HepG2 (cell line): ENCODE results near the gene AHSG. TPM values are rescaled to one million over a fixed set of nuclear protein-coding genes. Genes with fewer than 3 reads are reported as not detected.

Experiments
- ATAC-seq: fragments of 200-7000 bp; cut with Tn5 transposase; 3 replicates; pipeline ENCODE4 v1.9.1; 2020; ENCODE audit warnings: mild to moderate bottlenecking, moderate library complexity
- BruUV-seq: library from RNA; stranded (reverse); fragments of 400-500 nt; replicated peaks from 2 replicates; lab custom pipeline; 2021; lab: Mats Ljungman, UMichigan
- CTCF ChIA-PET: fragments of 300-600 bp; formaldehyde crosslinking; extraction: SDS; loops from one replicate; lab custom pipeline; 2021; ENCODE audit warnings: low total read pairs, inconsistent platforms, low intra/inter-chr PET ratio; lab: Yijun Ruan, JAX
- POLR2A ChIA-PET: fragments of 350-600 bp; sonication (Branson Sonifier 250); formaldehyde crosslinking; loops from one replicate; lab custom pipeline; 2020; ENCODE audit warnings: antibody characterized with exemption, inconsistent platforms; lab: Yijun Ruan, JAX
- DNase-seq: peaks from one replicate; pipeline ENCODE4 v3.0.0-alpha.2; 2015; ENCODE audit warnings: low spot score
- FAIRE-seq: peaks from 3 replicates; lab custom pipeline; 2011; peaks lifted over from hg19 to GRCh38; lab: Jason Lieb, UNC
- H2AFZ ChIP-seq: one replicate; pipeline ENCODE4 v1.6.1; 2011; ENCODE audit warnings: low read length, inconsistent platforms
- H3K27ac ChIP-seq: fragments of 300-600 bp; 3 replicates; pipeline ENCODE4 v1.8.0; 2011; ENCODE audit warnings: mixed run types, mild to moderate bottlenecking, mixed read lengths, low read length, inconsistent platforms; ENCODE audit not compliant: insufficient read depth; ENCODE audit errors: extremely low read length
- H3K27me3 ChIP-seq, 2 experiments: fragments of 200-600 bp in 1 of 2; 2 replicates in 1 of 2; 3 replicates in 1 of 2; pipeline versions ENCODE4 v1.6.0 to v1.8.0; 2011; ENCODE audit warnings: low read length in 2 of 2, mild to moderate bottlenecking in 2 of 2, moderate library complexity in 2 of 2, inconsistent platforms in 1 of 2; ENCODE audit not compliant: insufficient read depth in 2 of 2, control insufficient read depth in 1 of 2
- H3K36me3 ChIP-seq, 2 experiments: fragments of 200-600 bp in 1 of 2; replicated peaks in 1 of 2; 2 replicates in 1 of 2; 3 replicates in 1 of 2; pipeline versions ENCODE4 v1.5.1 to v1.8.0; 2011; ENCODE audit warnings: low read length in 2 of 2, inconsistent platforms in 1 of 2; ENCODE audit not compliant: insufficient read depth in 2 of 2, control insufficient read depth in 1 of 2
- H3K4me1 ChIP-seq: 2 replicates; pipeline ENCODE4 v1.5.1; 2012; ENCODE audit warnings: low read length, inconsistent platforms; ENCODE audit not compliant: insufficient read depth
- H3K4me2 ChIP-seq: 2 replicates; pipeline ENCODE4 v1.6.0; 2011; ENCODE audit warnings: low read depth, low read length, inconsistent platforms
- H3K4me3 ChIP-seq, 3 experiments: fragments of 200-600 bp in 1 of 3; sonication (generic), shearing (Covaris generic) in 1 of 3; replicated peaks in 1 of 3; 2 replicates each; pipeline ENCODE4 v1.5.1; 2011 to 2016; ENCODE audit warnings: low read length in 3 of 3, inconsistent platforms in 2 of 3, low read depth in 2 of 3, mild to moderate bottlenecking in 2 of 3, control low read depth in 1 of 3, mixed read lengths in 1 of 3; ENCODE audit not compliant: insufficient read depth in 1 of 3
- H3K79me2 ChIP-seq: one replicate; pipeline ENCODE4 v1.6.1; 2011; ENCODE audit warnings: low read length, inconsistent platforms; ENCODE audit not compliant: insufficient read depth
- H3K9ac ChIP-seq: 2 replicates; pipeline ENCODE4 v1.6.0; 2011; ENCODE audit warnings: mild to moderate bottlenecking, low read depth, low read length, inconsistent platforms; ENCODE audit not compliant: insufficient read depth
- H3K9me3 ChIP-seq: 2 replicates; pipeline ENCODE4 v1.5.1; 2012; ENCODE audit warnings: mild to moderate bottlenecking, low read length
- H4K20me1 ChIP-seq: 2 replicates; pipeline ENCODE4 v1.6.0; 2011; ENCODE audit warnings: inconsistent platforms, mild to moderate bottlenecking, low read length, moderate library complexity; ENCODE audit not compliant: insufficient read depth
- ARNTL ChIP-seq: sonication (generic); formaldehyde crosslinking; IDR thresholded peaks from 2 replicates; pipeline ENCODE4 v1.4.0; 2020; ENCODE audit warnings: mild to moderate bottlenecking, missing genetic modification reagents
- ATF7 ChIP-seq, 2 experiments: fragments of 450-650 bp in 1 of 2; sonication (generic) in 1 of 2; formaldehyde crosslinking in 1 of 2; IDR thresholded peaks; 2 replicates each; pipeline versions ENCODE4 v1.4.0 to v1.6.1; 2016 to 2020; ENCODE audit warnings: antibody characterized with exemption in 1 of 2, mild to moderate bottlenecking in 1 of 2, missing genetic modification reagents in 1 of 2
- IRF9 ChIP-seq: sonication (generic); formaldehyde crosslinking; IDR thresholded peaks from 2 replicates; pipeline ENCODE4 v1.8.0; 2022; ENCODE audit warnings: missing genetic modification reagents, mild to moderate bottlenecking, borderline replicate concordance
- MEIS1 ChIP-seq: sonication (generic); formaldehyde crosslinking; IDR thresholded peaks from 2 replicates; pipeline ENCODE4 v1.9.0; 2021; ENCODE audit warnings: mild to moderate bottlenecking, missing genetic modification reagents, moderate library complexity, borderline replicate concordance
- MEIS2 ChIP-seq: sonication (generic); formaldehyde crosslinking; IDR thresholded peaks from 2 replicates; pipeline ENCODE4 v1.9.0; 2021; ENCODE audit warnings: mild to moderate bottlenecking, missing genetic modification reagents
- RFX5 ChIP-seq: IDR thresholded peaks from 2 replicates; pipeline ENCODE4 v1.6.1; 2011; ENCODE audit warnings: low read depth, low read length, improper control_type of control experiment
- TOPORS ChIP-seq: sonication (generic); formaldehyde crosslinking; IDR thresholded peaks from 2 replicates; pipeline ENCODE4 v1.8.0; 2023; ENCODE audit warnings: mild to moderate bottlenecking, missing genetic modification reagents
- ZBTB7B ChIP-seq: sonication (generic); formaldehyde crosslinking; IDR thresholded peaks from 2 replicates; pipeline ENCODE4 v1.4.0; 2020; ENCODE audit warnings: missing genetic modification reagents
- ZFY ChIP-seq: sonication (generic); formaldehyde crosslinking; IDR thresholded peaks from 2 replicates; pipeline ENCODE4 v1.4.0; 2020; ENCODE audit warnings: missing genetic modification reagents
- ZNF792 ChIP-seq: IDR thresholded peaks from 2 replicates; pipeline ENCODE4 v1.6.1; 2016
- WGBS: methylation state at CpG from one replicate; pipeline ENCODE4 v1.1.6; 2017; ENCODE audit warnings: low lambda C conversion rate; 5-methylcytosine and 5-hydroxymethylcytosine counted together
- in situ Hi-C: cut with HindIII; loops from 2 replicates; pipeline ENCODE4 v1.10.0; 2017; ENCODE audit warnings: low pct_unique_long_range_greater_than_20kb; ENCODE audit not compliant: extremely low pct_ligation_motif_present
- intact Hi-C: fragments of 100-400 bp; cut with micrococcal nuclease; formaldehyde crosslinking; loops from one replicate; pipeline ENCODE4 v1.10.0; 2022; ENCODE audit not compliant: unreplicated experiment
- polyA plus RNA-seq, 8 experiments: library from polyadenylated mRNA; depleted of rRNA in 3 of 8; stranded (reverse) in 7 of 8; unstranded in 1 of 8; fragments of >200 nt; fragmentation: Illumina TruSeq in 4 of 8; extraction: Trizol in 4 of 8; gene quantifications; 2 replicates each; pipeline versions ENCODE4 v1.2.1 to v1.2.3, GENCODE V29; 2011 to 2016; ENCODE audit warnings: low read depth in 4 of 8, missing spikeins in 1 of 8, mixed read lengths in 1 of 8; ENCODE audit not compliant: insufficient read depth in 1 of 8
- total RNA-seq, 5 experiments: library from RNA; depleted of rRNA; stranded (reverse); fragments of >200 nt; fragmentation: Illumina TruSeq; extraction: Trizol; gene quantifications; 2 replicates each; pipeline ENCODE4 v1.2.3, GENCODE V29; 2016; ENCODE audit warnings: low read depth in 1 of 5
- TF ChIP-seq, protein P1 (sequence below): sonication (generic); formaldehyde crosslinking; IDR thresholded peaks from 2 replicates; pipeline ENCODE4 v1.4.0; 2020; ENCODE audit warnings: missing genetic modification reagents
- TF ChIP-seq, protein P2 (sequence below): IDR thresholded peaks from 2 replicates; pipeline ENCODE4 v1.6.1; 2018; ENCODE audit warnings: missing genetic modification reagents, mild to moderate bottlenecking, missing compliant biosample characterization
- TF ChIP-seq, protein P3 (sequence below), 2 experiments: IDR thresholded peaks; 2 replicates each; pipeline ENCODE4 v1.6.1; 2011 to 2012; ENCODE audit warnings: low read length in 2 of 2, borderline replicate concordance in 1 of 2, low read depth in 1 of 2, mild to moderate bottlenecking in 1 of 2, moderate library complexity in 1 of 2

Gene AHSG
- total and polyA plus RNA-seq, 2 of the 13 experiments (the other 11 are each of a cell fraction or from before 2014, with no cell fraction given): 2,043 to 19,152 TPM

- TF ChIP-seq IRF9 (CRISPR knock-in tag): peak; percentile 52; the same call in 1 of the 2 replicates
- TF ChIP-seq ZFY (CRISPR knock-in tag): peak; percentile 40; the same call in 1 of the 2 replicates
- peak; percentile 92 for TF ChIP-seq ARNTL (CRISPR knock-in tag)
- TF ChIP-seq ZNF792 (CRISPR knock-in tag): 0 out of 2 replicates have a peak, but pooled peaks have one; percentile 8
- peak; percentile 22; the same call in 1 of the 2 replicates for TF ChIP-seq ZBTB7B (CRISPR knock-in tag)
These were observed 18.2 kb upstream of the AHSG start (continued) for GRCh38 chr3:186594591-186595113.

DNA sequence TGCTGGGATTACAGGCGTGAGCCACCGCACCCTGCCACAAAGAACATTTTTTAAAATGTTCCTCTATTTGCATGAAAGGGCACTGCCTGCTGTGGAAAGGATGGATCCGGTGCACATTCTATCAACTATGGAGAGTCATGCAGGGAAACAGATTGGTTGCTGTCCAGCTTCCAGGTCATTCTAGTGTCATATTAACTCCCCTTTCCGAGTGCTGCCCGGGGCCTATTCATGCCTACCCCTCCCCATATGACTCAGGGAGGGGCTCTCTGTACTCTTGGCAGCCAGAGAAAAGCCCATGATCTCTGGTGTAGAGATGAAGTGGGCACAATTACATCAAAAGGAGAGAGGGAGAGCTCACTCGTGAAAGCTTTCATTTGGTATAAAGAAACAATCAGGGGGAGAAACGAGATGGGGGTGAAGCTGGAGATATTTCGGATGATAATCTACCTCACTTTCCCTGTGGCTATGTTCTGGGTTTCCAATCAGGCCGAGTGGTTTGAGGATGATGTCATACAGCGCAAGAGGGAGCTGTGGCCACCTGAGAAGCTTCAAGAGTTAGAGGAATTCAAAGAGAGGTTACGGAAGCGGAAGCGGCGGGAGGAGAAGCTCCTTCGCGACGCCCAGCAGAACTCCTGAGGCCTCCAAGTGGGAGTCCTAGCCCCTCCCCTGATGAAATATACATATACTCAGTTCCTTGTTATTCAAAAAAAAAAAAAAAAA, 16.1 kb upstream of the AHSG start:
- no TSS peak for BruUV-seq
- Histone ChIP-seq H3K36me3 (no peaks in the 10 kb centered on the region), H2AFZ (no peak overlapping the region), H3K27ac (peak overlapping the region; percentile 24), H3K9ac (no peak overlapping the region), H3K79me2 (no peaks in the 10 kb centered on the region), H3K4me3 (no peak overlapping the region), H4K20me1 (no peaks in the 10 kb centered on the region), H3K27me3 (no peaks in the 10 kb centered on the region), H3K4me1 (peaks cover 96% of the 10 kb centered on the region), H3K9me3 (no peaks in the 10 kb centered on the region), H3K4me2 (no peak overlapping the region)
- CTCF ChIA-PET: no interaction called here
- in situ Hi-C loops (no loop called here), intact Hi-C loops (no loop called here)
- no peak for ATAC-seq
- 91% methylated on average over 17 of the region's 17 CpGs for WGBS
- no peak for DNase-seq
- TF ChIP-seq ATF7 (IDR thresholded peaks at IDR 0.05) (peak; percentile 69), ATF7 (CRISPR knock-in tag; IDR thresholded peaks at IDR 0.05) (no peak), TOPORS (no peak), MEIS2 (CRISPR knock-in tag) (no peak), MEIS1 (CRISPR knock-in tag) (no peak), RFX5 (no peak)
- TF ChIP-seq, protein P1, sequence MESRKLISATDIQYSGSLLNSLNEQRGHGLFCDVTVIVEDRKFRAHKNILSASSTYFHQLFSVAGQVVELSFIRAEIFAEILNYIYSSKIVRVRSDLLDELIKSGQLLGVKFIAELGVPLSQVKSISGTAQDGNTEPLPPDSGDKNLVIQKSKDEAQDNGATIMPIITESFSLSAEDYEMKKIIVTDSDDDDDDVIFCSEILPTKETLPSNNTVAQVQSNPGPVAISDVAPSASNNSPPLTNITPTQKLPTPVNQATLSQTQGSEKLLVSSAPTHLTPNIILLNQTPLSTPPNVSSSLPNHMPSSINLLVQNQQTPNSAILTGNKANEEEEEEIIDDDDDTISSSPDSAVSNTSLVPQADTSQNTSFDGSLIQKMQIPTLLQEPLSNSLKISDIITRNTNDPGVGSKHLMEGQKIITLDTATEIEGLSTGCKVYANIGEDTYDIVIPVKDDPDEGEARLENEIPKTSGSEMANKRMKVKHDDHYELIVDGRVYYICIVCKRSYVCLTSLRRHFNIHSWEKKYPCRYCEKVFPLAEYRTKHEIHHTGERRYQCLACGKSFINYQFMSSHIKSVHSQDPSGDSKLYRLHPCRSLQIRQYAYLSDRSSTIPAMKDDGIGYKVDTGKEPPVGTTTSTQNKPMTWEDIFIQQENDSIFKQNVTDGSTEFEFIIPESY (CRISPR knock-in tag): peak; percentile 67
- TF ChIP-seq, protein P2, sequence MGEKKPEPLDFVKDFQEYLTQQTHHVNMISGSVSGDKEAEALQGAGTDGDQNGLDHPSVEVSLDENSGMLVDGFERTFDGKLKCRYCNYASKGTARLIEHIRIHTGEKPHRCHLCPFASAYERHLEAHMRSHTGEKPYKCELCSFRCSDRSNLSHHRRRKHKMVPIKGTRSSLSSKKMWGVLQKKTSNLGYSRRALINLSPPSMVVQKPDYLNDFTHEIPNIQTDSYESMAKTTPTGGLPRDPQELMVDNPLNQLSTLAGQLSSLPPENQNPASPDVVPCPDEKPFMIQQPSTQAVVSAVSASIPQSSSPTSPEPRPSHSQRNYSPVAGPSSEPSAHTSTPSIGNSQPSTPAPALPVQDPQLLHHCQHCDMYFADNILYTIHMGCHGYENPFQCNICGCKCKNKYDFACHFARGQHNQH (CRISPR knock-in tag): no peak
- TF ChIP-seq, protein P3, sequence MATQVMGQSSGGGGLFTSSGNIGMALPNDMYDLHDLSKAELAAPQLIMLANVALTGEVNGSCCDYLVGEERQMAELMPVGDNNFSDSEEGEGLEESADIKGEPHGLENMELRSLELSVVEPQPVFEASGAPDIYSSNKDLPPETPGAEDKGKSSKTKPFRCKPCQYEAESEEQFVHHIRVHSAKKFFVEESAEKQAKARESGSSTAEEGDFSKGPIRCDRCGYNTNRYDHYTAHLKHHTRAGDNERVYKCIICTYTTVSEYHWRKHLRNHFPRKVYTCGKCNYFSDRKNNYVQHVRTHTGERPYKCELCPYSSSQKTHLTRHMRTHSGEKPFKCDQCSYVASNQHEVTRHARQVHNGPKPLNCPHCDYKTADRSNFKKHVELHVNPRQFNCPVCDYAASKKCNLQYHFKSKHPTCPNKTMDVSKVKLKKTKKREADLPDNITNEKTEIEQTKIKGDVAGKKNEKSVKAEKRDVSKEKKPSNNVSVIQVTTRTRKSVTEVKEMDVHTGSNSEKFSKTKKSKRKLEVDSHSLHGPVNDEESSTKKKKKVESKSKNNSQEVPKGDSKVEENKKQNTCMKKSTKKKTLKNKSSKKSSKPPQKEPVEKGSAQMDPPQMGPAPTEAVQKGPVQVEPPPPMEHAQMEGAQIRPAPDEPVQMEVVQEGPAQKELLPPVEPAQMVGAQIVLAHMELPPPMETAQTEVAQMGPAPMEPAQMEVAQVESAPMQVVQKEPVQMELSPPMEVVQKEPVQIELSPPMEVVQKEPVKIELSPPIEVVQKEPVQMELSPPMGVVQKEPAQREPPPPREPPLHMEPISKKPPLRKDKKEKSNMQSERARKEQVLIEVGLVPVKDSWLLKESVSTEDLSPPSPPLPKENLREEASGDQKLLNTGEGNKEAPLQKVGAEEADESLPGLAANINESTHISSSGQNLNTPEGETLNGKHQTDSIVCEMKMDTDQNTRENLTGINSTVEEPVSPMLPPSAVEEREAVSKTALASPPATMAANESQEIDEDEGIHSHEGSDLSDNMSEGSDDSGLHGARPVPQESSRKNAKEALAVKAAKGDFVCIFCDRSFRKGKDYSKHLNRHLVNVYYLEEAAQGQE (IDR thresholded peaks at IDR 0.05; ENCODE audit: borderline replicate concordance in 1 of 2, low read depth in 1 of 2, low read length in 2 of 2): peak in 1 of 2 experiments; percentile 38; a peak in 1 of 4 replicates
- no peak for FAIRE-seq
- POLR2A ChIA-PET: interaction anchor here (0.7 to 24.0 kb wide), 3 partner anchors 14 to 445 kb away, joined by 3 to 854 read pairs (median 51); partner anchors contain the start of genes AHSG, DNAJB11 and TBCCD1
